ENCODE measurements around the gene LRRC40. TPM values are rescaled to one million over a fixed set of nuclear protein-coding genes. Genes with fewer than 3 reads are reported as not detected.

Gene LRRC40
- total and polyA plus RNA-seq, 9 of the 15 experiments (the other 6 are each of a cell fraction or from before 2014, with no cell fraction given) = 16.1 to 36.2 (median 30.9) TPM

DNA sequence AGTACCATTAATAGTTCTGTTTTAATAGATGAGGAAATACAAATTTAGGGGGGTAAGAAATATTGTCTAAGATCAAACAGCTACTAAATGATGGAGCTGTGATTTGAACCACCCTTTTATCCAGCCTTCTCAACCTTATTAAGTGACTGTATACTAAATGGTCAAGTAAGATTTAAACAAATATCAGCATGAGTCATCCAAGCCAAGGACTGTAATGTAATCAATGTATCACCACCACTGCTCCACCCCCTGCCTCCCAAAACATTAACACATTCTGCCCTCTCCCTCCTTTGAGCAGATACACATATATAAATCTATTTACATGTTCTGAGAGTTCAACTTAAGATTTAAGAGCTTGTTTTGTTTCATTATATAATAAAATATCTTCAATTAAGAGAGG is 58.9 kb downstream of the LRRC40 start:
- Histone ChIP-seq H3K27ac (ENCODE audit: extremely low read depth, low read depth, low read length) (no peak overlapping the region), H3K27me3 (ENCODE audit: control insufficient read depth in 2 of 2, insufficient read depth in 2 of 2, low read length in 2 of 2) (no peaks in the 10 kb centered on the region), H3K4me2 (ENCODE audit: insufficient read depth, low read length) (no peak overlapping the region), H3K36me3 (ENCODE audit: control insufficient read depth, insufficient read depth, low read length) (peaks cover 15% of the 10 kb centered on the region; the same call in 2 of the 3 replicates), H3K79me2 (ENCODE audit: control insufficient read depth, insufficient read depth, low read length) (no peaks in the 10 kb centered on the region), H3K4me1 (replicated peaks in 1 of 2; ENCODE audit: control insufficient read depth in 2 of 2, insufficient read depth in 2 of 2, low read length in 2 of 2) (no peaks in the 10 kb centered on the region), H4K20me1 (replicated peaks; ENCODE audit: control insufficient read depth, insufficient read depth, low read length) (no peaks in the 10 kb centered on the region), H3K9me1 (ENCODE audit: control insufficient read depth, insufficient read depth, low read length) (no peaks in the 10 kb centered on the region), H3K9me3 (replicated peaks; ENCODE audit: control insufficient read depth, insufficient read depth, low read depth, low read length) (no peaks in the 10 kb centered on the region), H2AFZ (ENCODE audit: low read depth, low read length) (no peak overlapping the region), H3K4me3 (no peak overlapping the region), H3K9ac (ENCODE audit: insufficient read depth in 1 of 2, low read depth in 2 of 2, low read length in 2 of 2) (no peak overlapping the region)
- in situ Hi-C loops (cut with MboI) (loop anchor here (25.0 kb wide), 1 partner anchor 1659 kb away; the partner anchor contains the start of gene DEPDC1), intact Hi-C loops (cut with micrococcal nuclease) (no loop called here)
- no peak for FAIRE-seq
- peak in 1 of 4 experiments; percentile 12 for DNase-seq (ENCODE audit: extremely low read depth in 1 of 4, low spot score in 3 of 4)
- ATAC-seq = no peak
- no TSS peak for BruUV-seq (replicated peaks)
- CTCF ChIA-PET (ENCODE audit: low intra/inter-chr PET ratio) = no interaction called here
- POLR2A ChIA-PET = no interaction called here
- TF ChIP-seq RBM39 (optimal IDR thresholded peaks at IDR 0.05; ENCODE audit: low read depth, low read length) (no peak), POLR2AphosphoS2 (IDR thresholded peaks at IDR 0.05; ENCODE audit: low read length) (no peak)
- TF ChIP-seq, protein P1, sequence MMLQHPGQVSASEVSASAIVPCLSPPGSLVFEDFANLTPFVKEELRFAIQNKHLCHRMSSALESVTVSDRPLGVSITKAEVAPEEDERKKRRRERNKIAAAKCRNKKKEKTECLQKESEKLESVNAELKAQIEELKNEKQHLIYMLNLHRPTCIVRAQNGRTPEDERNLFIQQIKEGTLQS (IDR thresholded peaks at IDR 0.05) = 0 out of 2 replicates have a peak, but pooled peaks have one; percentile 15
- TF ChIP-seq, protein P1 (CRISPR knock-in tag; conservative IDR thresholded peaks at IDR 0.05) = no peak
- TF ChIP-seq, protein P2, sequence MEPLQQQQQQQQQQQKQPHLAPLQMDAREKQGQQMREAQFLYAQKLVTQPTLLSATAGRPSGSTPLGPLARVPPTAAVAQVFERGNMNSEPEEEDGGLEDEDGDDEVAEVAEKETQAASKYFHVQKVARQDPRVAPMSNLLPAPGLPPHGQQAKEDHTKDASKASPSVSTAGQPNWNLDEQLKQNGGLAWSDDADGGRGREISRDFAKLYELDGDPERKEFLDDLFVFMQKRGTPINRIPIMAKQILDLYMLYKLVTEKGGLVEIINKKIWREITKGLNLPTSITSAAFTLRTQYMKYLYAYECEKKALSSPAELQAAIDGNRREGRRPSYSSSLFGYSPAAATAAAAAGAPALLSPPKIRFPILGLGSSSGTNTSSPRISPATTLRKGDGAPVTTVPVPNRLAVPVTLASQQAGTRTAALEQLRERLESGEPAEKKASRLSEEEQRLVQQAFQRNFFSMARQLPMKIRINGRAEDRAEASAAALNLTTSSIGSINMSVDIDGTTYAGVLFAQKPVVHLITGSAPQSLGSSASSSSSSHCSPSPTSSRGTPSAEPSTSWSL (CRISPR knock-in tag; IDR thresholded peaks at IDR 0.05; ENCODE audit: borderline replicate concordance) = no peak
